ENCODE data around the gene BRAT1.
A peak's percentile ranks its signal among the peaks of the same experiment; 100 is the strongest.

Gene BRAT1

DNA sequence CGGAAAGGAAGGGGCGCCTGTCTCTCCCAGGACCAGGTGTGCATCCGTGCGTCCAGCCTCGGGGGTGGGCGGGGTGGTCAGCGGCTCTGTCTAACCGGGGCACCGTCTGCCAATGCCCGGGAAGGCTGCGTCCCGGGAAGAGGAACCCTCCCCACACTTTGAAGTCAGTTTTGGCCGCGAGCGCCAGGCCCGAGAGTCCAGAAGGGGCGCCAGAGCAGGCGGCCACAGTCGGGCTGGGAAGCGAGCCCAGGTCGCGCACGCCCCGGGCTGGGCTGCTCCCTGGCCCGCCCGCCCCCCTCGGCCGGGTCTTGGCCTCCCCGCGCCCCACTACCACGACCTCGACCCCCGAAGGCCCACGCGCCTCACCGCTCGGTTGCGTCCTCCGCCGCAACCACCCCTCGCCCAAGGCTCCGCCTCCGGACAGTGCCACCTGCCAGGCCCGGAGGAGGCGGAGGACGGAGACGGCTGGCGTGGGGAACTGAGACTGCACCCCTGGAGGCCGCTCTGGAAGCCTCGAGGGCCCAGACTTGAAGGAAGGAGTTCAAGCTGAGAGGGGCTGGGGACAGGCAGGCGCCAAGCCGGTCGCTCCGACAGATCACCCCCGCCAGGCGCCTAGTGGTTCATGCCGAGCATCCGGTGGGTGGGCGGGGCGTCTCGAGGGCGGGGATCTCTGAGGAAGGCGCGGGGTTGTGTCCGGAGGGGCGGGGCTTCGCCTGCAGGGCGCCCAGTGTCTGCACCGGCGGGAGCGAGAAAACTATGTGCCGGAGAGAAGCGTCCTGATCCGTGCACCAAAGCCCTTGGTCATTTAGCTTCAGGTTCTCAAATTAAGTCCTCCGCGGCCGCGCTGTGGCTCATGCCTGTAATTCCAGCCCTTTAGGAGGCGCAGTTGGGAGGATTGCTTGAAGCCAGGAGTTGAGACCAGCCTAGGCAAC is at the start of gene BRAT1:
Gene BRAT1, minus strand, starts transcription at position 404 of the 932 bp plus-strand sequence. CDS start 1,093 bp downstream, outside the sequence.
- TF ChIP-seq CTCF (IDR thresholded peaks at IDR 0.05; ENCODE audit: insufficient read depth, missing control alignments) = peak; percentile 19
- FAIRE-seq (no peak), DNase-seq (ENCODE audit: insufficient read length, low spot score) (peak; percentile 85)

GRCh38 chr7:2604608-2605174 is 49.4 kb upstream of the BRAT1 start:
- DNase-seq (ENCODE audit: insufficient read length, low spot score) (no peak), FAIRE-seq (no peak)
- no peak for TF ChIP-seq CTCF (IDR thresholded peaks at IDR 0.05; ENCODE audit: insufficient read depth, missing control alignments)

GRCh38 chr7:2603044-2603965 is 48.0 kb upstream of the BRAT1 start:
- DNase-seq (ENCODE audit: insufficient read length, low spot score) = no peak
- no peak for TF ChIP-seq CTCF (IDR thresholded peaks at IDR 0.05; ENCODE audit: insufficient read depth, missing control alignments)
- no peak for FAIRE-seq

- no peak for TF ChIP-seq CTCF (IDR thresholded peaks at IDR 0.05; ENCODE audit: insufficient read depth, missing control alignments)
- FAIRE-seq (no peak), DNase-seq (ENCODE audit: insufficient read length, low spot score) (no peak)
These were observed 47.2 kb upstream of the BRAT1 start for GRCh38 chr7:2602406-2603043.

DNA sequence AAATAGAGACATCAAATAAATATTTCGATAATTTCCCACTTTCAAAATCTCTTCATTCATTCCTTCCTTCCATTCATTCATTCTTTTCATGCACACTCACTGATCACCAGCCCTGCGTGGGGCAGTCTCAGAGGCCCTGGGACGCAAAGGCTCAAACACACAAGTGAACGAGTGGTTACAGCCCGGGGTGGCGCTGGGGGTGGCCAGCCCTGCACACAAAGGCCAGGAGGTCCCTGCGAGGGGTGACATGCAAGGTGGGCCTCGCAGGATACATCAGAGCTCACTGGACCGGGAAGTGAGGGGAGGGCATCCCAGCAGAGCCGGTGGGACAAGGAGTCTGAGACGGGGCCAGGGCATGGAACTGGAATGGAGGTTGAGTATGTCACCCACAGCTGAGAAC is 46.6 kb upstream of the BRAT1 start:
- no peak for FAIRE-seq
- DNase-seq (ENCODE audit: insufficient read length, low spot score) = no peak
- TF ChIP-seq CTCF (IDR thresholded peaks at IDR 0.05; ENCODE audit: insufficient read depth, missing control alignments) = no peak

DNA sequence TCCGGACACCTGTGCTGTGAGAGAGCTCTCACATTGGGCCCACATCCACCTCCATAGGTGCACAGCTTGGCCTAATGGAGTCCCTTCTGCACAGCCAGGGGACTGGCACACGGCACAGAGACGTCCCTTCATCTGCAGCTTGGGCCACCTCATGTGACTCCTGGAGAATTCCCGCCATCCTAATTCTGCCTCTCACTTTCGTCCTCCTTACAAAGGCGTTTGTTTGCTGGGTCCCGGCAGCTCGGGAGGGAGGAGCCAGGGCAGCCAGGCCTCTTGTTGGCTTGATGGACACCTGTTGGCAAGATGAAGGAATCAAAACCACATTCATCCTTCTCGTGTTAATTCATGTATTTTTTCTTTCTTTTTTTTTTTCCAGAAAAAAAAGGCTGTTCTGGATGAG is 45.7 kb upstream of the BRAT1 start:
- FAIRE-seq (no peak), DNase-seq (ENCODE audit: insufficient read length, low spot score) (no peak)
- no peak for TF ChIP-seq CTCF (IDR thresholded peaks at IDR 0.05; ENCODE audit: insufficient read depth, missing control alignments)

All from D721Med (cell line).